IMR-90 (cell line): ENCODE results near the gene DACH1. TPM values are rescaled to one million over a fixed set of nuclear protein-coding genes. Genes with fewer than 3 reads are reported as not detected.

Experiments
- ATAC-seq: fragments of 200-7000 bp; cut with Tn5 transposase; 2 replicates; pipeline ENCODE4 v1.9.1; 2020; ENCODE audit warnings: low read depth, mild to moderate bottlenecking, moderate library complexity
- BruUV-seq: library from RNA; stranded (reverse); fragments of 400-500 nt; replicated peaks from 2 replicates; lab custom pipeline; 2021; lab: Mats Ljungman, UMichigan
- CTCF ChIA-PET: fragments of 300-600 bp; formaldehyde crosslinking; extraction: SDS; loops from one replicate; lab custom pipeline; 2021; ENCODE audit warnings: antibody characterized with exemption; lab: Yijun Ruan, JAX
- POLR2A ChIA-PET: fragments of 300-600 bp; sonication (Branson Sonifier 250); formaldehyde crosslinking; loops from one replicate; lab custom pipeline; 2022; ENCODE audit warnings: antibody characterized with exemption; ENCODE audit not compliant: unreplicated experiment; lab: Charles Lee
- DNase-seq: peaks from one replicate; pipeline ENCODE4 v3.0.0; 2013
- H2AFZ ChIP-seq: replicated peaks from 2 replicates; pipeline ENCODE3; 2013; ENCODE audit warnings: low read length, mild to moderate bottlenecking; ENCODE audit not compliant: poor library complexity
- H2AK5ac ChIP-seq: 2 replicates; pipeline ENCODE4 v1.6.1; 2013; ENCODE audit warnings: low read depth, low read length, inconsistent platforms
- H2AK9ac ChIP-seq: replicated peaks from 2 replicates; pipeline ENCODE3; 2013; ENCODE audit warnings: mild to moderate bottlenecking, low read depth, low read length, moderate library complexity; ENCODE audit not compliant: poor library complexity
- H2BK120ac ChIP-seq: 2 replicates; pipeline ENCODE4 v1.6.1; 2013; ENCODE audit warnings: low read depth, low read length, inconsistent platforms
- H2BK15ac ChIP-seq: 3 replicates; pipeline ENCODE4 v1.6.1; 2013; ENCODE audit warnings: low read depth, low read length, inconsistent platforms
- H2BK20ac ChIP-seq: 2 replicates; pipeline ENCODE4 v1.6.1; 2013; ENCODE audit warnings: low read depth, mild to moderate bottlenecking, inconsistent platforms, low read length, moderate library complexity
- H2BK5ac ChIP-seq: 2 replicates; pipeline ENCODE4 v1.6.1; 2013; ENCODE audit warnings: mild to moderate bottlenecking, low read depth, low read length, inconsistent platforms; ENCODE audit not compliant: poor library complexity, severe bottlenecking
- H3K14ac ChIP-seq: replicated peaks from 2 replicates; pipeline ENCODE4 v1.6.1; 2013; ENCODE audit warnings: low read depth, low read length, inconsistent platforms
- H3K18ac ChIP-seq: 2 replicates; pipeline ENCODE4 v1.6.1; 2013; ENCODE audit warnings: low read depth, low read length, control low read depth
- H3K23ac ChIP-seq: 2 replicates; pipeline ENCODE4 v1.6.1; 2013; ENCODE audit warnings: low read depth, low read length, inconsistent platforms
- H3K27ac ChIP-seq: 2 replicates; pipeline ENCODE4 v1.5.1; 2013; ENCODE audit warnings: mild to moderate bottlenecking, control low read depth, low read length; ENCODE audit not compliant: insufficient read depth
- H3K27me3 ChIP-seq: 2 replicates; pipeline ENCODE4 v1.6.1; 2013; ENCODE audit warnings: low read length; ENCODE audit not compliant: control insufficient read depth, insufficient read depth
- H3K36me3 ChIP-seq: 2 replicates; pipeline ENCODE4 v1.6.1; 2013; ENCODE audit warnings: low read length, mixed read lengths; ENCODE audit not compliant: control insufficient read depth, insufficient read depth
- H3K4ac ChIP-seq: 2 replicates; pipeline ENCODE4 v1.6.1; 2013; ENCODE audit warnings: low read depth, low read length, inconsistent platforms
- H3K4me1 ChIP-seq: 2 replicates; pipeline ENCODE4 v1.6.1; 2013; ENCODE audit warnings: low read length, mixed read lengths; ENCODE audit not compliant: control insufficient read depth, insufficient read depth
- H3K4me2 ChIP-seq: 2 replicates; pipeline ENCODE4 v1.6.1; 2013; ENCODE audit warnings: low read depth, mild to moderate bottlenecking, control low read depth, low read length, moderate library complexity
- H3K4me3 ChIP-seq: 2 replicates; pipeline ENCODE4 v1.5.1; 2013; ENCODE audit warnings: low read depth, mild to moderate bottlenecking, control low read depth, low read length, moderate library complexity; ENCODE audit not compliant: insufficient read depth
- H3K56ac ChIP-seq: 2 replicates; pipeline ENCODE4 v1.6.1; 2013; ENCODE audit warnings: low read length, inconsistent platforms; ENCODE audit not compliant: insufficient read depth; ENCODE audit errors: extremely low read depth
- H3K79me1 ChIP-seq, 2 experiments: 2 replicates each; pipeline ENCODE4 v1.6.1; 2013; ENCODE audit warnings: low read length in 2 of 2, inconsistent platforms in 1 of 2, low read depth in 1 of 2
- H3K9ac ChIP-seq: 2 replicates; pipeline ENCODE4 v1.6.1; 2013; ENCODE audit warnings: low read depth, low read length, control low read depth
- H3K9me1 ChIP-seq: 2 replicates; pipeline ENCODE4 v1.6.1; 2013; ENCODE audit warnings: low read length, inconsistent platforms; ENCODE audit not compliant: insufficient read depth
- H3K9me3 ChIP-seq: 2 replicates; pipeline ENCODE4 v1.6.1; 2013; ENCODE audit warnings: low read length; ENCODE audit not compliant: control insufficient read depth, insufficient read depth
- H4K20me1 ChIP-seq: 2 replicates; pipeline ENCODE4 v1.6.1; 2013; ENCODE audit warnings: low read length, inconsistent platforms; ENCODE audit not compliant: insufficient read depth
- H4K5ac ChIP-seq: 2 replicates; pipeline ENCODE4 v1.6.1; 2013; ENCODE audit warnings: mild to moderate bottlenecking, low read depth, low read length, control low read depth
- H4K8ac ChIP-seq, 2 experiments: 2 replicates each; pipeline ENCODE4 v1.6.1; 2013; ENCODE audit warnings: low read depth in 2 of 2, low read length in 2 of 2, control low read depth in 1 of 2, inconsistent platforms in 1 of 2
- H4K91ac ChIP-seq: 2 replicates; pipeline ENCODE4 v1.6.1; 2013; ENCODE audit warnings: low read depth, low read length, inconsistent platforms; ENCODE audit not compliant: insufficient read depth
- BHLHE40 ChIP-seq: fragments of 150-350 bp; IDR thresholded peaks from 2 replicates; pipeline ENCODE4 v1.6.1; 2016; ENCODE audit warnings: mild to moderate bottlenecking, low read depth, low read length
- CEBPB ChIP-seq: IDR thresholded peaks from 2 replicates; pipeline ENCODE4 v1.6.1; 2012; ENCODE audit warnings: low read depth, low read length, improper control_type of control experiment
- ELK1 ChIP-seq: fragments of 150-350 bp; IDR thresholded peaks from 2 replicates; pipeline ENCODE4 v1.6.1; 2016; ENCODE audit warnings: low read depth, mild to moderate bottlenecking, low read length, moderate library complexity, borderline replicate concordance
- FOS ChIP-seq: fragments of 150-350 bp; IDR thresholded peaks from 2 replicates; pipeline ENCODE4 v1.6.1; 2016; ENCODE audit warnings: low read depth, low read length
- MAFK ChIP-seq: IDR thresholded peaks from 2 replicates; pipeline ENCODE4 v1.6.1; 2012; ENCODE audit warnings: low read depth, low read length, improper control_type of control experiment
- MAZ ChIP-seq: IDR thresholded peaks from 2 replicates; pipeline ENCODE4 v1.6.1; 2012; ENCODE audit warnings: low read depth, mild to moderate bottlenecking, low read length, improper control_type of control experiment, moderate library complexity, borderline replicate concordance
- MXI1 ChIP-seq: IDR thresholded peaks from 2 replicates; pipeline ENCODE4 v1.6.1; 2012; ENCODE audit warnings: low read depth, mild to moderate bottlenecking, low read length, moderate library complexity, borderline replicate concordance
- NFE2L2 ChIP-seq: fragments of 150-350 bp; IDR thresholded peaks from 2 replicates; pipeline ENCODE4 v1.6.1; 2016; ENCODE audit warnings: low read depth, mild to moderate bottlenecking, low read length
- RAD21 ChIP-seq: IDR thresholded peaks from 2 replicates; pipeline ENCODE4 v1.6.1; 2012; ENCODE audit warnings: low read length, improper control_type of control experiment
- RCOR1 ChIP-seq: IDR thresholded peaks from 2 replicates; pipeline ENCODE4 v1.6.1; 2012; ENCODE audit warnings: mild to moderate bottlenecking, low read length, improper control_type of control experiment; ENCODE audit not compliant: insufficient replicate concordance
- RFX5 ChIP-seq: IDR thresholded peaks from 2 replicates; pipeline ENCODE4 v1.8.0; 2012; ENCODE audit warnings: low read depth, mild to moderate bottlenecking, low read length, moderate library complexity
- SMC3 ChIP-seq: fragments of 150-350 bp; IDR thresholded peaks from 2 replicates; pipeline ENCODE4 v1.6.1; 2016; ENCODE audit warnings: low read depth, mild to moderate bottlenecking, antibody characterized with exemption, low read length, moderate library complexity
- USF2 ChIP-seq: fragments of 150-350 bp; IDR thresholded peaks from 2 replicates; pipeline ENCODE4 v1.6.1; 2017; ENCODE audit warnings: mild to moderate bottlenecking, antibody characterized with exemption, low read length, low read depth
- whole genome bisulfite sequencing, 2 experiments: methylation state at CpG; one replicate each; pipeline versions ENCODE4 v1.1.5 to v1.1.7; 2013; ENCODE audit warnings: missing lambda C conversion rate in 2 of 2; ENCODE audit not compliant: insufficient read length in 1 of 2; ENCODE audit errors: extremely low coverage in 2 of 2; 5-methylcytosine and 5-hydroxymethylcytosine counted together
- dilution Hi-C: fragments of 300-500 bp; cut with HindIII; formaldehyde crosslinking; loops from one replicate; pipeline ENCODE4 v1.14.3; 2018; ENCODE audit warnings: low sequenced_read_pairs; ENCODE audit not compliant: unreplicated experiment
- in situ Hi-C: fragments of 300-500 bp; cut with MboI; formaldehyde crosslinking; loops from 3 replicates; pipeline ENCODE4 v1.14.3; 2019; ENCODE audit warnings: low sequenced_read_pairs, inconsistent platforms, mixed read lengths
- intact Hi-C: fragments of 100-400 bp; cut with micrococcal nuclease; formaldehyde crosslinking; loops from 2 replicates; pipeline ENCODE4 v1.10.0; 2022
- polyA plus RNA-seq, 3 experiments: library from polyadenylated mRNA; depleted of rRNA; stranded (reverse); fragments of >200 nt; gene quantifications; 2 replicates each; pipeline ENCODE4 v1.2.3, GENCODE V29; 2012; ENCODE audit warnings: low replicate concordance in 1 of 3
- total RNA-seq: library from RNA; depleted of rRNA; stranded (reverse); fragments of >200 nt; gene quantifications from 2 replicates; pipeline ENCODE4 v1.2.3, GENCODE V29; 2012

DACH1 gene
- total and polyA plus RNA-seq, 2 of the 4 experiments (the other 2 are of a cell fraction): not detected

- DNase-seq: no peak
- Histone ChIP-seq H3K23ac (no peak overlapping the region), H3K4me1 (no peaks in the 10 kb centered on the region), H3K36me3 (no peaks in the 10 kb centered on the region), H4K5ac (no peak overlapping the region), H3K4me3 (no peak overlapping the region), H2BK20ac (no peak overlapping the region), H4K91ac (no peak overlapping the region), H3K79me1 (no peaks in the 10 kb centered on the region), H2AK5ac (no peak overlapping the region), H3K9me1 (no peaks in the 10 kb centered on the region), H3K9me3 (no peaks in the 10 kb centered on the region), H2BK5ac (no peak overlapping the region), H3K9ac (no peak overlapping the region), H3K27ac (no peak overlapping the region), H2BK15ac (no peak overlapping the region), H3K56ac (no peak overlapping the region), H3K27me3 (no peaks in the 10 kb centered on the region), H2AK9ac (no peak overlapping the region), H2AFZ (no peak overlapping the region), H4K8ac (no peak overlapping the region), H3K18ac (no peak overlapping the region), H4K20me1 (no peaks in the 10 kb centered on the region), H2BK120ac (no peak overlapping the region), H3K4ac (no peak overlapping the region), H3K4me2 (no peak overlapping the region), H3K14ac (no peak overlapping the region)
- ChIA-PET CTCF (no interaction called here), POLR2A (interaction anchor here (0.6 kb wide), 1 partner anchor 1105 kb away, joined by 3 read pairs; no protein-coding TSS in a partner anchor)
- no CpG with 5 or more reads among the region's 3 CpGs for WGBS, 2 experiments
- dilution Hi-C loops (no loop called here), intact Hi-C loops (no loop called here), in situ Hi-C loops (loop anchor here (25.0 kb wide), 1 partner anchor 107 kb away; no protein-coding TSS in a partner anchor)
- no peak for ATAC-seq
- TF ChIP-seq RCOR1 (no peak), BHLHE40 (no peak), MXI1 (no peak), USF2 (no peak), SMC3 (no peak), RAD21 (no peak), NFE2L2 (no peak), CEBPB (no peak), MAFK (no peak), FOS (no peak), RFX5 (no peak), MAZ (no peak), ELK1 (no peak)
- no TSS peak for BruUV-seq
Measured at GRCh38 chr13:71394176-71394575, 472.8 kb downstream of the DACH1 start.
